HCT116 (cell line): Measurements from ENCODE around the gene CDC42BPB. TPM values are rescaled to one million over a fixed set of nuclear protein-coding genes. Genes with fewer than 3 reads are reported as not detected.

Source experiments
- ATAC-seq: fragments of 200-7000 bp; cut with Tn5 transposase; 2 replicates; pipeline ENCODE4 v1.9.1; 2020; ENCODE audit warnings: mild to moderate bottlenecking, moderate library complexity
- BruUV-seq: library from RNA; stranded (reverse); fragments of 400-500 nt; replicated peaks from 2 replicates; lab custom pipeline; 2021; lab: Mats Ljungman, UMichigan
- CTCF ChIA-PET: fragments of 300-600 bp; sonication (Branson Sonifier 250); formaldehyde crosslinking; loops from one replicate; lab custom pipeline; 2021; ENCODE audit warnings: antibody characterized with exemption; lab: Charles Lee
- POLR2A ChIA-PET: fragments of 300-600, 350-600 bp; sonication (Branson Sonifier 250); formaldehyde crosslinking; loops from one replicate; lab custom pipeline; 2021; ENCODE audit warnings: antibody characterized with exemption; lab: Charles Lee
- RAD21 ChIA-PET, 2 experiments: fragments of 300-600 bp; sonication (Branson Sonifier 250); formaldehyde crosslinking; loops; one replicate each; lab custom pipeline; 2023; ENCODE audit warnings: low total read pairs in 2 of 2; ENCODE audit not compliant: uncharacterized antibody in 2 of 2, unreplicated experiment in 2 of 2, low non-redundant PET in 1 of 2; lab: Charles Lee
- DNase-seq: peaks from one replicate; pipeline ENCODE4 v3.0.0-alpha.2; 2010; ENCODE audit warnings: low read depth, low spot score
- H2AFZ ChIP-seq: fragments of 200-600 bp; shearing (Covaris generic), sonication (generic); 2 replicates; pipeline ENCODE4 v1.6.1; 2017; ENCODE audit warnings: low read depth, mixed run types, mixed read lengths, antibody characterized with exemption, low read length; ENCODE audit not compliant: poor library complexity, severe bottlenecking
- H3K27ac ChIP-seq: 2 replicates; pipeline ENCODE4 v1.5.1; 2012; ENCODE audit warnings: low read depth, low read length
- H3K27me3 ChIP-seq: fragments of 200-600 bp; sonication (generic); 2 replicates; pipeline ENCODE4 v1.6.1; 2016; ENCODE audit warnings: mixed run types, low read length, mixed read lengths; ENCODE audit not compliant: insufficient read depth
- H3K36me3 ChIP-seq, 2 experiments: fragments of 200-500 bp in 1 of 2; fragments of 200-600 bp in 1 of 2; sonication (Bioruptor generic) in 1 of 2; sonication (generic) in 1 of 2; 2 replicates each; pipeline versions ENCODE4 v1.5.1 to v1.6.1; 2014 to 2016; ENCODE audit warnings: low read length in 2 of 2, inconsistent platforms in 1 of 2, mixed read lengths in 1 of 2, mixed run types in 1 of 2; ENCODE audit not compliant: insufficient read depth in 2 of 2, control insufficient read depth in 1 of 2
- H3K4me1 ChIP-seq, 2 experiments: fragments of 200-600 bp in 1 of 2; sonication (generic) in 1 of 2; 2 replicates each; pipeline versions ENCODE4 v1.5.1 to v1.6.1; 2012 to 2017; ENCODE audit warnings: low read length in 2 of 2, inconsistent platforms in 1 of 2, mild to moderate bottlenecking in 1 of 2, mixed read lengths in 1 of 2, mixed run types in 1 of 2, moderate library complexity in 1 of 2; ENCODE audit not compliant: insufficient read depth in 2 of 2, control insufficient read depth in 1 of 2
- H3K4me2 ChIP-seq: fragments of 200-600 bp; sonication (generic); 2 replicates; pipeline ENCODE4 v1.6.1; 2017; ENCODE audit warnings: mixed run types, low read length, mixed read lengths
- H3K4me3 ChIP-seq, 2 experiments: fragments of 200-600 bp in 1 of 2; sonication (generic) in 1 of 2; replicated peaks in 1 of 2; 2 replicates each; pipeline ENCODE4 v1.5.1; 2011 to 2016; ENCODE audit warnings: low read length in 2 of 2, control low read depth in 1 of 2, low read depth in 1 of 2, mild to moderate bottlenecking in 1 of 2, mixed read lengths in 1 of 2, mixed run types in 1 of 2
- H3K79me2 ChIP-seq: fragments of 200-600 bp; sonication (generic); 2 replicates; pipeline ENCODE4 v1.6.1; 2017; ENCODE audit warnings: mild to moderate bottlenecking, mixed run types, low read length, moderate library complexity, mixed read lengths; ENCODE audit not compliant: insufficient read depth
- H3K9ac ChIP-seq: fragments of 200-600 bp; sonication (generic); 2 replicates; pipeline ENCODE4 v1.6.1; 2016; ENCODE audit warnings: low read length, mixed read lengths
- H3K9me2 ChIP-seq: fragments of 200-600 bp; sonication (generic), shearing (Covaris generic); 2 replicates; pipeline ENCODE4 v1.6.1; 2017; ENCODE audit warnings: mixed run types, mild to moderate bottlenecking, moderate library complexity; ENCODE audit not compliant: insufficient read depth
- H3K9me3 ChIP-seq, 2 experiments: fragments of 200-500 bp in 1 of 2; fragments of 200-600 bp in 1 of 2; sonication (Bioruptor generic) in 1 of 2; sonication (generic) in 1 of 2; 2 replicates each; pipeline ENCODE4 v1.6.1; 2014 to 2017; ENCODE audit warnings: low read length in 2 of 2, mixed read lengths in 2 of 2, inconsistent platforms in 1 of 2, low read depth in 1 of 2, mild to moderate bottlenecking in 1 of 2, mixed run types in 1 of 2, moderate library complexity in 1 of 2; ENCODE audit not compliant: control insufficient read depth in 1 of 2, insufficient read depth in 1 of 2
- H4K20me1 ChIP-seq: fragments of 200-600 bp; sonication (generic), shearing (Covaris generic); 2 replicates; pipeline ENCODE4 v1.6.1; 2017; ENCODE audit warnings: mixed run types, mild to moderate bottlenecking, moderate library complexity; ENCODE audit not compliant: insufficient read depth
- ATF3 ChIP-seq: IDR thresholded peaks from 2 replicates; pipeline ENCODE4 v1.6.1; 2012
- CBX3 ChIP-seq: IDR thresholded peaks from 2 replicates; pipeline ENCODE4 v1.6.1; 2012; ENCODE audit warnings: low read depth
- CEBPB ChIP-seq: IDR thresholded peaks from 2 replicates; pipeline ENCODE4 v1.6.1; 2012; ENCODE audit warnings: low read depth
- CTCF ChIP-seq, 3 experiments: fragments of 200-600 bp in 1 of 3; sonication (generic) in 1 of 3; IDR thresholded peaks in 2 of 3; conservative IDR thresholded peaks in 1 of 3; 2 replicates each; pipeline ENCODE4 v1.5.1; 2012 to 2017; ENCODE audit warnings: low read depth in 2 of 3, low read length in 2 of 3, antibody characterized with exemption in 1 of 3, borderline replicate concordance in 1 of 3, control low read depth in 1 of 3, mild to moderate bottlenecking in 1 of 3, mixed read lengths in 1 of 3, mixed run types in 1 of 3, moderate library complexity in 1 of 3; ENCODE audit not compliant: insufficient read depth in 1 of 3
- EGR1 ChIP-seq: IDR thresholded peaks from 2 replicates; pipeline ENCODE4 v1.6.1; 2012; ENCODE audit warnings: low read depth
- EZH2 ChIP-seq: fragments of 200-600 bp; sonication (generic); IDR thresholded peaks from 2 replicates; pipeline ENCODE4 v1.6.1; 2017; ENCODE audit warnings: antibody characterized with exemption, mixed run types
- EZH2phosphoT487 ChIP-seq: fragments of 200-600 bp; IDR thresholded peaks from 2 replicates; pipeline ENCODE4 v1.6.1; 2018; ENCODE audit warnings: antibody characterized with exemption, borderline replicate concordance
- FOSL1 ChIP-seq: IDR thresholded peaks from 2 replicates; pipeline ENCODE4 v1.6.1; 2012; ENCODE audit warnings: low read depth
- JUND ChIP-seq: IDR thresholded peaks from 2 replicates; pipeline ENCODE4 v1.6.1; 2012
- POLR2AphosphoS5 ChIP-seq: IDR thresholded peaks from 2 replicates; pipeline ENCODE4 v1.6.1; 2011; ENCODE audit warnings: mild to moderate bottlenecking, low read depth, low read length, moderate library complexity
- RAD21 ChIP-seq: IDR thresholded peaks from 2 replicates; pipeline ENCODE4 v1.6.1; 2012; ENCODE audit warnings: low read depth, mild to moderate bottlenecking
- SIN3A ChIP-seq: IDR thresholded peaks from 2 replicates; pipeline ENCODE4 v1.6.1; 2012; ENCODE audit warnings: low read depth
- SP1 ChIP-seq: IDR thresholded peaks from 2 replicates; pipeline ENCODE4 v1.6.1; 2012; ENCODE audit warnings: low read depth
- SRF ChIP-seq: IDR thresholded peaks from 2 replicates; pipeline ENCODE4 v1.6.1; 2012; ENCODE audit warnings: low read depth
- TCF7L2 ChIP-seq: IDR thresholded peaks from 2 replicates; pipeline ENCODE4 v1.7.0; 2011; ENCODE audit warnings: borderline replicate concordance, inconsistent platforms; ENCODE audit not compliant: insufficient read depth, insufficient read length; ENCODE audit errors: extremely low read depth
- YY1 ChIP-seq: IDR thresholded peaks from 2 replicates; pipeline ENCODE4 v1.6.1; 2011; ENCODE audit warnings: low read length, low read depth, moderate library complexity, mild to moderate bottlenecking; ENCODE audit not compliant: insufficient replicate concordance; ENCODE audit errors: extremely low read depth
- ZFX ChIP-seq: fragments of 450-650 bp; IDR thresholded peaks from 2 replicates; pipeline ENCODE4 v1.6.1; 2017
- intact Hi-C: fragments of 100-400 bp; cut with micrococcal nuclease; formaldehyde crosslinking; loops from 2 replicates; pipeline ENCODE4 v1.10.0; 2022
- total RNA-seq: library from RNA; stranded (reverse); gene quantifications from one replicate; pipeline ENCODE4 v1.2.1, GENCODE V29; 2021; ENCODE audit not compliant: unreplicated experiment
- TF ChIP-seq, protein P1 (sequence below): IDR thresholded peaks from 2 replicates; pipeline ENCODE4 v1.6.1; 2011; ENCODE audit warnings: mild to moderate bottlenecking, low read length, moderate library complexity; ENCODE audit not compliant: insufficient replicate concordance; ENCODE audit errors: extremely low read depth
- TF ChIP-seq, protein P2 (sequence below): IDR thresholded peaks from 2 replicates; pipeline ENCODE4 v1.6.1; 2012

The CDC42BPB gene
- total RNA-seq, 1 experiment from 2014 or later: 85.6 TPM

- POLR2A ChIA-PET: no interaction called here
- intact Hi-C loops: loop anchor here (5.0 to 10.0 kb wide), 2 partner anchors 320 to 477 kb away; partner anchors contain the start of gene RCOR1
- Histone ChIP-seq H3K4me3 (no peak overlapping the region), H4K20me1 (no peaks in the 10 kb centered on the region), H3K4me1 (no peaks in the 10 kb centered on the region), H3K9me2 (no peaks in the 10 kb centered on the region), H3K9me3 (no peaks in the 10 kb centered on the region), H3K27me3 (no peaks in the 10 kb centered on the region), H3K79me2 (no peaks in the 10 kb centered on the region), H3K27ac (no peak overlapping the region), H3K4me2 (no peak overlapping the region), H2AFZ (no peak overlapping the region), H3K9ac (no peak overlapping the region), H3K36me3 (no peaks in the 10 kb centered on the region)
- RAD21 ChIA-PET: no interaction called here
- no peak for ATAC-seq
- BruUV-seq: no TSS peak
- CTCF ChIA-PET: interaction anchor here (2.1 kb wide), 1 partner anchor 220 kb away, joined by 11 read pairs; no protein-coding TSS in a partner anchor
- TF ChIP-seq SRF (no peak), ZFX (no peak), JUND (no peak), POLR2AphosphoS5 (no peak), CEBPB (no peak), FOSL1 (no peak), EZH2phosphoT487 (no peak), RAD21 (no peak), YY1 (no peak), EZH2 (no peak), TCF7L2 (no peak), EGR1 (no peak), SIN3A (no peak), SP1 (no peak), ATF3 (no peak), CBX3 (no peak), CTCF (IDR thresholded peaks at IDR 0.05 in 2 of 3, conservative IDR thresholded peaks at IDR 0.05 in 1 of 3; ENCODE audit: borderline replicate concordance in 1 of 3, insufficient read depth in 1 of 3, low read depth in 2 of 3, low read length in 2 of 3) (no peak)
- TF ChIP-seq, protein P1, sequence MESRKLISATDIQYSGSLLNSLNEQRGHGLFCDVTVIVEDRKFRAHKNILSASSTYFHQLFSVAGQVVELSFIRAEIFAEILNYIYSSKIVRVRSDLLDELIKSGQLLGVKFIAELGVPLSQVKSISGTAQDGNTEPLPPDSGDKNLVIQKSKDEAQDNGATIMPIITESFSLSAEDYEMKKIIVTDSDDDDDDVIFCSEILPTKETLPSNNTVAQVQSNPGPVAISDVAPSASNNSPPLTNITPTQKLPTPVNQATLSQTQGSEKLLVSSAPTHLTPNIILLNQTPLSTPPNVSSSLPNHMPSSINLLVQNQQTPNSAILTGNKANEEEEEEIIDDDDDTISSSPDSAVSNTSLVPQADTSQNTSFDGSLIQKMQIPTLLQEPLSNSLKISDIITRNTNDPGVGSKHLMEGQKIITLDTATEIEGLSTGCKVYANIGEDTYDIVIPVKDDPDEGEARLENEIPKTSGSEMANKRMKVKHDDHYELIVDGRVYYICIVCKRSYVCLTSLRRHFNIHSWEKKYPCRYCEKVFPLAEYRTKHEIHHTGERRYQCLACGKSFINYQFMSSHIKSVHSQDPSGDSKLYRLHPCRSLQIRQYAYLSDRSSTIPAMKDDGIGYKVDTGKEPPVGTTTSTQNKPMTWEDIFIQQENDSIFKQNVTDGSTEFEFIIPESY: no peak
- TF ChIP-seq, protein P2, sequence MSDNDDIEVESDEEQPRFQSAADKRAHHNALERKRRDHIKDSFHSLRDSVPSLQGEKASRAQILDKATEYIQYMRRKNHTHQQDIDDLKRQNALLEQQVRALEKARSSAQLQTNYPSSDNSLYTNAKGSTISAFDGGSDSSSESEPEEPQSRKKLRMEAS: no peak
- DNase-seq: no peak
Measured at GRCh38 chr14:102914474-102915291, 142.7 kb downstream of the CDC42BPB start.
